Parathyroid adenoma (tissue), 2 donors: Measurements from ENCODE around the gene PPP1R7.

Source experiments
- H2AFZ ChIP-seq: fragments of 300-600 bp; sonication (generic); one replicate; pipeline ENCODE4 v1.7.0; 2017; ENCODE audit warnings: antibody characterized with exemption, mild to moderate bottlenecking
- H3K27ac ChIP-seq: fragments of 300-600 bp; sonication (generic); one replicate; pipeline ENCODE4 v1.7.0; 2017
- H3K27me3 ChIP-seq: fragments of 300-600 bp; sonication (generic); one replicate; pipeline ENCODE4 v1.7.0; 2017; ENCODE audit warnings: low read length; ENCODE audit not compliant: control insufficient read depth, insufficient read depth
- H3K36me3 ChIP-seq: fragments of 300-600 bp; sonication (generic); one replicate; pipeline ENCODE4 v1.7.0; 2017; ENCODE audit warnings: low read length; ENCODE audit not compliant: control insufficient read depth, insufficient read depth
- H3K4me1 ChIP-seq: fragments of 300-600 bp; sonication (generic); one replicate; pipeline ENCODE4 v1.7.0; 2017; ENCODE audit warnings: control low read depth
- H3K4me2 ChIP-seq: fragments of 300-600 bp; sonication (generic); one replicate; pipeline ENCODE4 v1.7.0; 2017; ENCODE audit warnings: low read length
- H3K4me3 ChIP-seq: fragments of 300-600 bp; sonication (generic); one replicate; pipeline ENCODE4 v1.7.0; 2017; ENCODE audit warnings: low read depth, low read length
- H3K79me2 ChIP-seq: fragments of 300-600 bp; sonication (generic); one replicate; pipeline ENCODE4 v1.7.0; 2017; ENCODE audit warnings: control low read depth
- H3K9ac ChIP-seq: fragments of 300-600 bp; sonication (generic); one replicate; pipeline ENCODE4 v1.7.0; 2017; ENCODE audit warnings: mild to moderate bottlenecking
- H3K9me3 ChIP-seq: fragments of 300-600 bp; sonication (generic); one replicate; pipeline ENCODE4 v1.7.0; 2017; ENCODE audit warnings: low read length; ENCODE audit not compliant: control insufficient read depth
- TF ChIP-seq, protein P1 (sequence below): fragments of 300-600 bp; sonication (generic); IDR thresholded peaks from one replicate; pipeline ENCODE4 v1.7.0; 2017; ENCODE audit warnings: antibody characterized with exemption, mild to moderate bottlenecking
- donor health status: primary hyperparathyroidism.

PPP1R7 gene

GRCh38 chr2:241228081-241228859, 78.0 kb downstream of the PPP1R7 start:
- H3K9ac ChIP-seq = no peak overlapping the region
- no peak overlapping the region for H3K27ac ChIP-seq
- no peak overlapping the region for H3K4me2 ChIP-seq
- H3K9me3 ChIP-seq = no peaks in the 10 kb centered on the region
- H3K27me3 ChIP-seq = no peaks in the 10 kb centered on the region
- H3K79me2 ChIP-seq = no peaks in the 10 kb centered on the region
- H3K4me1 ChIP-seq = no peaks in the 10 kb centered on the region
- no peaks in the 10 kb centered on the region for H3K36me3 ChIP-seq
- TF ChIP-seq, protein P1, sequence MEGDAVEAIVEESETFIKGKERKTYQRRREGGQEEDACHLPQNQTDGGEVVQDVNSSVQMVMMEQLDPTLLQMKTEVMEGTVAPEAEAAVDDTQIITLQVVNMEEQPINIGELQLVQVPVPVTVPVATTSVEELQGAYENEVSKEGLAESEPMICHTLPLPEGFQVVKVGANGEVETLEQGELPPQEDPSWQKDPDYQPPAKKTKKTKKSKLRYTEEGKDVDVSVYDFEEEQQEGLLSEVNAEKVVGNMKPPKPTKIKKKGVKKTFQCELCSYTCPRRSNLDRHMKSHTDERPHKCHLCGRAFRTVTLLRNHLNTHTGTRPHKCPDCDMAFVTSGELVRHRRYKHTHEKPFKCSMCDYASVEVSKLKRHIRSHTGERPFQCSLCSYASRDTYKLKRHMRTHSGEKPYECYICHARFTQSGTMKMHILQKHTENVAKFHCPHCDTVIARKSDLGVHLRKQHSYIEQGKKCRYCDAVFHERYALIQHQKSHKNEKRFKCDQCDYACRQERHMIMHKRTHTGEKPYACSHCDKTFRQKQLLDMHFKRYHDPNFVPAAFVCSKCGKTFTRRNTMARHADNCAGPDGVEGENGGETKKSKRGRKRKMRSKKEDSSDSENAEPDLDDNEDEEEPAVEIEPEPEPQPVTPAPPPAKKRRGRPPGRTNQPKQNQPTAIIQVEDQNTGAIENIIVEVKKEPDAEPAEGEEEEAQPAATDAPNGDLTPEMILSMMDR = no peak
- no peak overlapping the region for H2AFZ ChIP-seq
- no peak overlapping the region for H3K4me3 ChIP-seq

GRCh38 chr2:241228860-241229516, 78.7 kb downstream of the PPP1R7 start:
- no peaks in the 10 kb centered on the region for H3K27me3 ChIP-seq
- TF ChIP-seq, protein P1 = no peak
- no peaks in the 10 kb centered on the region for H3K9me3 ChIP-seq
- no peaks in the 10 kb centered on the region for H3K36me3 ChIP-seq
- no peaks in the 10 kb centered on the region for H3K4me1 ChIP-seq
- H3K79me2 ChIP-seq = no peaks in the 10 kb centered on the region
- H3K4me3 ChIP-seq = no peak overlapping the region
- H3K4me2 ChIP-seq = no peak overlapping the region
- H3K27ac ChIP-seq = no peak overlapping the region
- H3K9ac ChIP-seq = no peak overlapping the region
- H2AFZ ChIP-seq = no peak overlapping the region

GRCh38 chr2:241229563-241230401, 79.5 kb downstream of the PPP1R7 start:
- Histone ChIP-seq H3K9me3 (no peaks in the 10 kb centered on the region), H3K4me2 (no peak overlapping the region), H2AFZ (no peak overlapping the region), H3K27me3 (no peaks in the 10 kb centered on the region), H3K4me3 (no peak overlapping the region), H3K36me3 (no peaks in the 10 kb centered on the region), H3K9ac (no peak overlapping the region), H3K79me2 (no peaks in the 10 kb centered on the region), H3K27ac (no peak overlapping the region), H3K4me1 (no peaks in the 10 kb centered on the region)
- TF ChIP-seq, protein P1 = no peak

DNA sequence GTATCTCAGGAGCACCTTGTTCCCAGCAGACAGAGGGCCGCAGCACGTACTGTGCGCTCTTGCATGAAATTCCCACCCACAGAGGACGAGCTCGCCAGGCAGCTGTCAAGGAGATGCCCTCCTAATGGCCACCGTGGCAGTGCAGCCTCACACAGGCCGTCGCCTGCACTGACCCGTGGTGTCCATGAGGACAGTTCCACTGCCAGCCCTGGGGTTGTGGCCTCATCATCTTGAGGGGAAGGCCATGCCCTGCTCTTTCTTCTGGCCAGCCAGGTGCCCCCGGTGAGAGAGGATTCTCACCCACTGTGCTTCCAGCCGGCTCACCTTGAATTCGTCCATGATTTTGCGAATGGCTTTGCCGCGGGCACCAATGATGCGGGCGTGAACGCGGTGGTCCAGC, 80.2 kb downstream of the PPP1R7 start:
- H2AFZ ChIP-seq = no peak overlapping the region
- no peak overlapping the region for H3K4me2 ChIP-seq
- no peak overlapping the region for H3K27ac ChIP-seq
- H3K4me1 ChIP-seq = no peaks in the 10 kb centered on the region
- H3K36me3 ChIP-seq = no peaks in the 10 kb centered on the region
- H3K4me3 ChIP-seq = no peak overlapping the region
- H3K9me3 ChIP-seq = no peaks in the 10 kb centered on the region
- no peaks in the 10 kb centered on the region for H3K27me3 ChIP-seq
- H3K79me2 ChIP-seq = no peaks in the 10 kb centered on the region
- no peak overlapping the region for H3K9ac ChIP-seq
- TF ChIP-seq, protein P1 = no peak
